GM12801 (cell line): ENCODE data around the gene NEK6.

ENCODE experiments used
- CTCF ChIP-seq: IDR thresholded peaks from one replicate; pipeline ENCODE4 v1.5.1; 2011; ENCODE audit warnings: control low read depth; ENCODE audit not compliant: insufficient read length; ENCODE audit errors: extremely low read depth

NEK6 gene

GRCh38 chr9:124231095-124231737, 26.5 kb upstream of the NEK6 start:
- TF ChIP-seq CTCF: no peak

GRCh38 chr9:124238546-124239140, 19.1 kb upstream of the NEK6 start:
- no peak for TF ChIP-seq CTCF

- no peak for TF ChIP-seq CTCF
These were observed 18.3 kb upstream of the NEK6 start for GRCh38 chr9:124239249-124240073.

- no peak for TF ChIP-seq CTCF
These were observed 15.2 kb upstream of the NEK6 start for GRCh38 chr9:124242331-124243194.

- no peak for TF ChIP-seq CTCF
These were observed 9.7 kb upstream of the NEK6 start for GRCh38 chr9:124248066-124248465.

- no peak for TF ChIP-seq CTCF
These were observed 8.8 kb upstream of the NEK6 start for GRCh38 chr9:124248960-124249359.

- no peak for TF ChIP-seq CTCF
These were observed 6.5 kb upstream of the NEK6 start for GRCh38 chr9:124251204-124251603.
